Osteoblast (primary cell): ENCODE measurements around the gene MEX3C. TPM values are rescaled to one million over a fixed set of nuclear protein-coding genes. Genes with fewer than 3 reads are reported as not detected.

ENCODE experiments used
- DNase-seq: peaks from one replicate; pipeline ENCODE4 v3.0.0; 2011; ENCODE audit warnings: low spot score, mixed read lengths; ENCODE audit not compliant: insufficient read length; ENCODE audit errors: missing footprints
- H2AFZ ChIP-seq: 2 replicates; pipeline ENCODE4 v1.6.0; 2011; ENCODE audit warnings: mild to moderate bottlenecking, low read length
- H3K27ac ChIP-seq: 2 replicates; pipeline ENCODE4 v1.5.1; 2011; ENCODE audit warnings: mild to moderate bottlenecking, low read depth, low read length, moderate library complexity
- H3K27me3 ChIP-seq: 2 replicates; pipeline ENCODE4 v1.6.0; 2012; ENCODE audit warnings: mild to moderate bottlenecking, control low read depth, inconsistent platforms, low read length, moderate library complexity; ENCODE audit not compliant: insufficient read depth
- H3K36me3 ChIP-seq: 2 replicates; pipeline ENCODE4 v1.5.1; 2011; ENCODE audit warnings: mild to moderate bottlenecking, low read length, control low read depth, moderate library complexity; ENCODE audit not compliant: insufficient read depth
- H3K4me1 ChIP-seq: 2 replicates; pipeline ENCODE4 v1.5.1; 2011; ENCODE audit warnings: mild to moderate bottlenecking, low read length, control low read depth, moderate library complexity; ENCODE audit not compliant: insufficient read depth
- H3K4me2 ChIP-seq: 2 replicates; pipeline ENCODE4 v1.6.0; 2011; ENCODE audit warnings: mild to moderate bottlenecking, low read length; ENCODE audit not compliant: insufficient read depth
- H3K4me3 ChIP-seq: fragments of 200-600 bp; sonication (generic); 3 replicates; pipeline ENCODE4 v1.5.1; 2012; ENCODE audit warnings: mild to moderate bottlenecking, low read length, inconsistent platforms; ENCODE audit not compliant: insufficient read depth
- H3K79me2 ChIP-seq: 2 replicates; pipeline ENCODE4 v1.6.0; 2012; ENCODE audit warnings: mild to moderate bottlenecking, low read length, control low read depth, inconsistent platforms; ENCODE audit not compliant: insufficient read depth
- H3K9me3 ChIP-seq: 2 replicates; pipeline ENCODE4 v1.5.1; 2011; ENCODE audit warnings: low read depth, low read length, control low read depth
- H4K20me1 ChIP-seq: 2 replicates; pipeline ENCODE4 v1.6.0; 2012; ENCODE audit warnings: mild to moderate bottlenecking, low read length, control low read depth; ENCODE audit not compliant: insufficient read depth
- total RNA-seq: library from RNA; depleted of rRNA; stranded (reverse); fragments of >200 nt; gene quantifications from 2 replicates; pipeline ENCODE4 v1.2.3, GENCODE V29; 2012
- TF ChIP-seq, protein P1 (sequence below): IDR thresholded peaks from 2 replicates; pipeline ENCODE4 v1.5.1; 2011; ENCODE audit warnings: mild to moderate bottlenecking, low read depth, low read length, moderate library complexity; ENCODE audit errors: extremely low read depth

MEX3C gene
- total RNA-seq, 1 donor, result 41.6 TPM

DNA sequence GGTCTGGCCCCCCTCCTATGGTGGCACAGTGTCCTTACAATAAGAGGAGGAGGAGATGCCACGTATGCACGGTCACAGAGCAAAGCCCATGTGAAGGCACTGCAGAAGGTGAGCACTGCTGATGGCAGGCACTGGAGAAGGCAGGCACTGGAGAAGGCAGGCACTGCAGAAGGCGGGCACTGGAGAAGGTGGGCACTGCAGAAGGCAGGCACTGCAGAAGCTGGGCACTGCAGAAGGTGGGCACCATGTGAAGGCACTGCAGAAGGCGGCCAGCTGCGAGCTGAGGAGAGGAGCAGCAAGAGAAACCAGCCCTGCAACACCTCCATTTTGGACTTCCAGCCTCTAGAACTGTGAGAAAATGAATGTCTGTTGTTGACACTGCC, 46.3 kb downstream of the MEX3C start:
- H3K27ac ChIP-seq, result no peak overlapping the region
- no peaks in the 10 kb centered on the region for H3K9me3 ChIP-seq
- H3K27me3 ChIP-seq, result no peaks in the 10 kb centered on the region
- DNase-seq, result no peak
- H3K79me2 ChIP-seq, result no peaks in the 10 kb centered on the region
- no peak overlapping the region for H3K4me3 ChIP-seq
- no peaks in the 10 kb centered on the region for H3K4me1 ChIP-seq
- TF ChIP-seq, protein P1, sequence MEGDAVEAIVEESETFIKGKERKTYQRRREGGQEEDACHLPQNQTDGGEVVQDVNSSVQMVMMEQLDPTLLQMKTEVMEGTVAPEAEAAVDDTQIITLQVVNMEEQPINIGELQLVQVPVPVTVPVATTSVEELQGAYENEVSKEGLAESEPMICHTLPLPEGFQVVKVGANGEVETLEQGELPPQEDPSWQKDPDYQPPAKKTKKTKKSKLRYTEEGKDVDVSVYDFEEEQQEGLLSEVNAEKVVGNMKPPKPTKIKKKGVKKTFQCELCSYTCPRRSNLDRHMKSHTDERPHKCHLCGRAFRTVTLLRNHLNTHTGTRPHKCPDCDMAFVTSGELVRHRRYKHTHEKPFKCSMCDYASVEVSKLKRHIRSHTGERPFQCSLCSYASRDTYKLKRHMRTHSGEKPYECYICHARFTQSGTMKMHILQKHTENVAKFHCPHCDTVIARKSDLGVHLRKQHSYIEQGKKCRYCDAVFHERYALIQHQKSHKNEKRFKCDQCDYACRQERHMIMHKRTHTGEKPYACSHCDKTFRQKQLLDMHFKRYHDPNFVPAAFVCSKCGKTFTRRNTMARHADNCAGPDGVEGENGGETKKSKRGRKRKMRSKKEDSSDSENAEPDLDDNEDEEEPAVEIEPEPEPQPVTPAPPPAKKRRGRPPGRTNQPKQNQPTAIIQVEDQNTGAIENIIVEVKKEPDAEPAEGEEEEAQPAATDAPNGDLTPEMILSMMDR, result no peak
- H3K36me3 ChIP-seq, result no peaks in the 10 kb centered on the region
- H2AFZ ChIP-seq, result no peak overlapping the region
- H3K4me2 ChIP-seq, result no peak overlapping the region
- no peaks in the 10 kb centered on the region for H4K20me1 ChIP-seq

DNA sequence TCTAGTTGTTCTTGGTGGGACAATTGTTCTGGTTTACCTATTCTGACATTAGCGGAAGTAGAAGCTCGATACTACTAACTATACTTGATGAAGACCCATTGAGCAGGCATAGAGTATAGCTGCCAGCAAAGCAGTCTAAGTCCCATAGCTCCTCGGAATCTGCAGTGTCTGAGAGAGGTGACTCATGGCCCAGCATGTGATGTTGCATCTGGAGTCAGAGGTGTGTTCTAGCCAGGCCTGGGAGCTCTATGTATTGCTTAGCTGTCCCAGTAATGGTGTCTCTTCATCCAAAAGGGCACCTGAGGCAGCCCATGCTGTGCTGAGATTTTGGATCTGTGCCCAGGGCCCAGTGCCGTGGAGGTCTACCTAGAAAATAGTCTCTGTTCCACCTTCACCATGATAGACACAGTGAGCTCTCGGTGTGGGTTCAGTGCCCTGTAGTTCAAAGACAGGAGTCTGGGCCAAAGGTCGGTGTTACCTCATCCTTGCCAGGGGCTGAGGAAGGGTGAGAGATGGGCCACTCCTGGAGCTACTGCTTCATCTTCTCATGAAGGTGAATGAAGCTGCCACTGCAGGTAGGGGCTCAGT, 47.3 kb downstream of the MEX3C start:
- H3K27ac ChIP-seq, result no peak overlapping the region
- no peaks in the 10 kb centered on the region for H3K27me3 ChIP-seq
- peak; percentile 69 for DNase-seq
- H3K4me1 ChIP-seq, result no peaks in the 10 kb centered on the region
- TF ChIP-seq, protein P1, result no peak
- no peaks in the 10 kb centered on the region for H4K20me1 ChIP-seq
- H3K79me2 ChIP-seq, result no peaks in the 10 kb centered on the region
- H3K9me3 ChIP-seq, result no peaks in the 10 kb centered on the region
- no peak overlapping the region for H2AFZ ChIP-seq
- H3K36me3 ChIP-seq, result no peaks in the 10 kb centered on the region
- no peak overlapping the region for H3K4me2 ChIP-seq
- H3K4me3 ChIP-seq, result no peak overlapping the region

DNA sequence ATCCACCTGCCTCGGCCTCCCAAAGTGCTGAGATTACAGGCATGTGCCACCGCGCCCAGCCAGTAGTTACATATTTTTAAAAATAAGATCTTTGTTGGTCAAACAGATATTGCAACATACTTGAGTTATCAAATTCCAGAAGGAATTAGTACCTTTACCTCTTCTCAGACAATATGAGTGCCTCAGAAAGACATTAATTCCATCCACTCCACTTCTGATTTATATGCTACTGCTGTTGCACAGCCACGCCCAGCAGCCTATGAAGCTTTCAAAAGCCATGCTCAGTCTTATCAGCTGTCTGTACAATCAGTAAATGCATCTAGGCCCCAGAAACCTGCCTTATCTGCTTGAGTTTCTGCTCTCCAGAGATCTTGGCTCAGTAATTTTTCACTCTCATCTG, 47.8 kb downstream of the MEX3C start:
- Histone ChIP-seq H3K27ac (no peak overlapping the region), H3K4me1 (no peaks in the 10 kb centered on the region), H3K36me3 (no peaks in the 10 kb centered on the region), H3K27me3 (no peaks in the 10 kb centered on the region), H3K9me3 (no peaks in the 10 kb centered on the region), H3K4me2 (no peak overlapping the region), H3K4me3 (no peak overlapping the region), H4K20me1 (no peaks in the 10 kb centered on the region), H2AFZ (no peak overlapping the region), H3K79me2 (no peaks in the 10 kb centered on the region)
- no peak for DNase-seq
- TF ChIP-seq, protein P1, result no peak

DNA sequence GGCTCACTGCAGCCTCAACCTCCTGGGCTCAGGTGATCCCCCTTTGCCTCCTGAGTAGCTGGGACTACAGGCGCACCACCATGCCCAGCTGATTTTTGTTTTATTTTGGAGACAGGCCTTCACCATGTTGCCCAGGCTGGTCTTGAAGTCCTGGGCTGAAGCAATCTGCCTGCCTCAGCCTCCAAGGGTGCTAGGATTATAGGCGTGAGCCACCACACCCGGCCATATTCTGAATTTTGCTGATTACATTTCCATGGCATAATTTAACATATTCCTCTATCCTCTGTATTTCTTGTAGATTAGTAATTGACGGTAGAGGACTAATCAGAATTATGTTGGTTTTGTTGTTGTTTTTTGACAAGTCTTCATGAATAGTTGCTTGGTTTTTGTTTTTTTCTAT, 50.6 kb downstream of the MEX3C start:
- no peak for DNase-seq
- no peaks in the 10 kb centered on the region for H3K4me1 ChIP-seq
- TF ChIP-seq, protein P1, result no peak
- H3K27me3 ChIP-seq, result no peaks in the 10 kb centered on the region
- no peaks in the 10 kb centered on the region for H3K79me2 ChIP-seq
- H4K20me1 ChIP-seq, result no peaks in the 10 kb centered on the region
- no peak overlapping the region for H3K4me2 ChIP-seq
- H3K4me3 ChIP-seq, result no peak overlapping the region
- no peaks in the 10 kb centered on the region for H3K9me3 ChIP-seq
- no peaks in the 10 kb centered on the region for H3K36me3 ChIP-seq
- no peak overlapping the region for H2AFZ ChIP-seq
- H3K27ac ChIP-seq, result no peak overlapping the region
